ENCODE data around the gene TENT5A.

GRCh38 chr6:81762132-81762531 is 9.7 kb upstream of the TENT5A start:
- TF ChIP-seq CTCF (IDR thresholded peaks at IDR 0.05; ENCODE audit: low read length) (no peak), EZH2 (optimal IDR thresholded peaks at IDR 0.05; ENCODE audit: low read depth, low read length) (no peak)
